IPS-NIHi7 (cell line): ENCODE measurements around the gene CUL3.

Experiments
- DNase-seq: peaks from one replicate; pipeline ENCODE4 v3.0.0; 2012; ENCODE audit warnings: mixed read lengths; ENCODE audit errors: extremely low spot score

The CUL3 gene

DNA sequence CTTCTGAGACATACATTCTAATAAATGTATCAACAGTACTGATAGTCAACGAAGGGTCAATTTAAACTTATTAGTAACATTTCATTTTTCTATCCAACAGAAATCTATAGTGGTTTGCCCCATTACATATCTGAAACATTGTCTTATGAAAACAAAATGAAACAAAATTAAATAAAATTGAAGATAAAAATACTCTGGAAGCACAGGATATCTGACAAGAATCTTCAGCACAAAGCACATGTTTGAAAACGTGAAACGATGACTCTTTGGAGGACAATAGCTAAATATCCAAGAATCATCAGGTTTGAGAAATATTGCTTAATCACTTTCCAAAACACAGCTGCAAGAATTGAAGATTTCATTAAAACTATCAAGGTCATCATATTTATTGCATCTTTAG, 112.3 kb downstream of the CUL3 start:
- DNase-seq, result no peak

DNA sequence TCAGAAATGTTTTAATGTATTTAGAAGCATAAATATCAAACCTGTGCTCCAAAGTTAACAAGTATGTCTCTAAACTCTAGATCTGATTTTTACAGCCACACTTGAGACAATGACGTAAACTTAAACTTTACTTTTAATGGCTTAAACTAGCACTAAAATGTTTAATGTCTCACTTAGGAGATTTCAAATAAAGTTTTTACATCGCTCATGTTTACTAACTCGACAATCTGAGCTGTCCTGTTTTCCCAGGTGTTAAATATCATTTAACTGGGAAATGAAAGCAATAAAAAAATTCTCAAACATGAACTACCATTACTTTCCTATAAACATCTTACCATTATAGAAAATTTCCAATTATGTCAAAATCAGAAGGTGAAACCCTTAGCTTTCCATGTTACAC, 113.0 kb downstream of the CUL3 start:
- no peak for DNase-seq

DNA sequence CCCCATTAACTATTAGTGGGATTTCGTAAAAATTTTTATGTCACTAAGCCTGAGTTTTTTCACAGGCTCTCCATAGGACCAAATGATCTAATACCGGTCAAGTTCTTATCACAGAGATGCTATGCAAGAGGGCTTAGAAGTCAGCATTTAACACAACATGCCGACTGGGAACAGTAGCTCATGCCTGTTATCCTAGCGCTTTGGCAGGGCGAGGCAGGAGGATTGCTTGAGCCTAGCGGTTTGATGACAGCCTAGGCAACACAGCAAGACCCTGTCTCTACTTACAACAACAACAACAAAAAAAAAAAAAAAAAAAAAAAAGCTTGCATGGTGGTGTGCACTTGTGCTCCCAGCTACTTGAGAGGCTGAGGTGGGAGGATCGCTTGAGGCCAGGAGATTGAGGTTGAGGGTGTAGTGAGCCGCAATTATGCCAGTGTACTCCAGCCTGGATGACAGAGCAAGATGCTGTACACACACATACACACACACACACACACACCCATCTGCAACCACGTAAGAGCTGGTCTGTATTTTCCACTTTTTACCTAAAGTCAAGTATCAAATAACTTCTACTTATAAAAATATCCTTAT, 115.7 kb downstream of the CUL3 start:
- no peak for DNase-seq

GRCh38 chr2:224466304-224466895, 118.8 kb downstream of the CUL3 start:
- no peak for DNase-seq

DNA sequence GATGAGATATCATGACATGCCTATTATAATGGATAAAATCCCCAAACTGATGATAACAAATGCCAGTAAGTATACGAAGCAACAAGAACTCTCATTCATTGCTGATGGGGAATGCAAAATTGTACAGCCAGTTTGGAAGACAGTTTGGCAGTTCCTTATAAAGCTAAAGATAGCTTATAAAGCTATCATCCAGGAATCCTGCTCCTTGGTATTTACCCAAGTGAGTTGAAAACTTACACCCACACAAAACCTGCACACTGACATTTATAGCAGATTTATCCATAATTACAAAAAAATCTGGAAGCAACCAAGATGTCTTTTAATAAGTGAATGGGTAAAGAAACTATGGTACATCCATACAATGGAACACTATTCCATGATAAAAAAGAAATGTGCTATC, 123.8 kb downstream of the CUL3 start:
- DNase-seq, result no peak

GRCh38 chr2:224457408-224458096, 127.6 kb downstream of the CUL3 start:
- DNase-seq, result no peak

GRCh38 chr2:224453892-224454291, 131.3 kb downstream of the CUL3 start:
- DNase-seq, result no peak

- DNase-seq, result peak; percentile 47
Observed at GRCh38 chr2:224449212-224450147, 135.7 kb downstream of the CUL3 start.

- no peak for DNase-seq
Observed at GRCh38 chr2:224448236-224448635, 136.9 kb downstream of the CUL3 start.

GRCh38 chr2:224444783-224445182, 140.4 kb downstream of the CUL3 start:
- no peak for DNase-seq

- no peak for DNase-seq
Observed at GRCh38 chr2:224444021-224444420, 141.1 kb downstream of the CUL3 start.

GRCh38 chr2:224442071-224442967, 142.8 kb downstream of the CUL3 start:
- peak; percentile 29 for DNase-seq

DNA sequence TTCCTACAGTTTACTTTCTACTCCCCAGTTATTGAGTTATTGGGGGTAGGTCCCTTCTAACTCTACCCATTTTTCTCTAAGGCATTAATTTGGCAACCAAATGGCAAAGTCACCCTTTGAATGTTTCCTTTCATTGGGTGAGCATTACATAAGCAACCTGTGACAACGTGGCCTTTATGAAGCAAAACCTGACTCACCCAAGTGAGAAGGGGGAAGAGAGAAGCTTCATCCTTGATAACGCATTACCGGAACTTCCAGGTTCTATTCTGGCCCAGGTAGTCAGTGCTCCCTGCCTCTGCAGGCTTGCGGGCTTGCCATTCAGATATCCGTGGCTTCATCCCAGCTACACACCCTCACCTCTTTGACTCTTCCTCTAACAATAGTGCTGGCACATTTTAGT, 144.2 kb downstream of the CUL3 start:
- no peak for DNase-seq

- DNase-seq, result no peak
Observed at GRCh38 chr2:224438726-224439125, 146.4 kb downstream of the CUL3 start.

DNA sequence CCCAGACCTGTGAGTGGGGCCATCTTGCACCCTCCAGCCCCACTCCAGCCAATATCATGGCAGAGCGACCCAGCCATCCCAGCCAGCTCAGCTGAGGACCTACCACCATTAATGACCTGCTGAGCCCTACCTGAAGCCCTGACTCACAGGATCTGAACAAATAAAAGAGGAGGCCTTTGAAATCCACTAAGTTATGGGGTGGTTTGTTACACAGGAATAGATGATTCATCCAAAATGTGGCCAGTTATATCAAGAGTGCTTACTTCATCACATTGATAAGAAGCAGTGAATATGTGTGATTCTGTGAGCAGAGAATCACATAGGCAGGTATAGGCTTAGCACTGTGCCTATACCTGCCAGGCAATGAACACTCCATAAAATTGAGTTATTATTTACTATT, 148.5 kb downstream of the CUL3 start:
- no peak for DNase-seq

- no peak for DNase-seq
Observed at GRCh38 chr2:224434618-224435017, 150.5 kb downstream of the CUL3 start.

- DNase-seq, result peak; percentile 84
Observed at GRCh38 chr2:224433442-224433841, 151.7 kb downstream of the CUL3 start.

GRCh38 chr2:224432003-224432579, 153.1 kb downstream of the CUL3 start:
- DNase-seq, result no peak

- DNase-seq, result no peak
Observed at GRCh38 chr2:224429441-224429810, 155.7 kb downstream of the CUL3 start.

DNA sequence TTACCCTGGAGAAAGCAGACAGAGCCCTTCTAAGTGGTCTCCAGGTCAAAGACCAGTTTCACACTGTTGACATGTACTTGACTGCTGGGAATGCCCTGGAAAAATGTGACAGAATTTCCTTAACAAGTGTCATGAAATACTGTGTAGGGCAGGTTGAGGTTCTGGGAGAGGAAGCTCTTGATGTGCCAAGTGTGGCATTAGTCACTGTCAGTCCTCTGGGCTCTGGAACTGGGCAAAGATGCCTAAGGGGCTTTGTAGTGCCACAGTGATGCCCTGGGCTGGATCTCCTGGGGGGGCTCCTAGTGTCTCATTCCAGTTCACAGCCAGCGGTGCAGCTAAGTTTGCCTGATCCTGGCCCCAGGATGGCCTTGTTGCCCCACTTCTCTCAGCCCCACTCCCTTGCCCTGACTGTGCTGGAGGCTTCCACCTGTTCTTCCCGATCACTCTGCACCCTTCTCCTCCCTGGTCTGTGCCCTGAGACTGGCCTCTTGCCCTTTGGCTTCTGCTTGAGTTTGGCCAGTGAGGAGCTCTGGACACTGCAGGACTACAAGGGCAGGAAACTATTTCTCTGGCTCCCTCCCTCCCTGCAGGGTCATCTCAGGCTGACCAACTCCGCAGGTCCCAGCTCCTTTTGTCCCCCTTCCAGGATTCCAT, 156.2 kb downstream of the CUL3 start:
- no peak for DNase-seq
